Breast epithelium (tissue), 4 donors: Measurements from ENCODE around the gene GULP1. TPM values are rescaled to one million over a fixed set of nuclear protein-coding genes. Genes with fewer than 3 reads are reported as not detected.

ENCODE experiments used
- DNase-seq, 2 donors: peaks; one replicate each; pipeline ENCODE4 v3.0.0-alpha.2; 2019; ENCODE audit warnings: low spot score in 2 of 2
- H3K27ac ChIP-seq, 2 donors: fragments of 200-600 bp; sonication (generic) in 1 of 2; one replicate each; pipeline ENCODE4 v1.5.1; 2016 to 2019; ENCODE audit warnings: mild to moderate bottlenecking in 1 of 2
- H3K27me3 ChIP-seq, 2 donors: fragments of 200-600 bp; sonication (generic) in 1 of 2; one replicate each; pipeline versions ENCODE4 v1.5.1 to v1.6.0; 2017 to 2019; ENCODE audit warnings: control low read depth in 1 of 2, mild to moderate bottlenecking in 1 of 2
- H3K36me3 ChIP-seq: fragments of 200-600 bp; one replicate; pipeline ENCODE4 v1.5.1; 2019
- H3K4me1 ChIP-seq, 2 donors: fragments of 200-600 bp; sonication (generic); one replicate each; pipeline ENCODE4 v1.5.1; 2016 to 2019; ENCODE audit warnings: control low read depth in 1 of 2
- H3K4me3 ChIP-seq, 3 donors: fragments of 200-600 bp; sonication (generic); 1 replicate in 2 of 3; 2 replicates in 1 of 3; pipeline ENCODE4 v1.5.1; 2016 to 2019; ENCODE audit warnings: mild to moderate bottlenecking in 3 of 3, moderate library complexity in 2 of 3
- H3K9me3 ChIP-seq, 2 donors: fragments of 200-600 bp; sonication (generic) in 1 of 2; one replicate each; pipeline ENCODE4 v1.5.1; 2016 to 2019; ENCODE audit warnings: control low read depth in 1 of 2
- CTCF ChIP-seq, 3 donors: fragments of 450-650 bp; IDR thresholded peaks; one replicate each; pipeline ENCODE4 v1.5.1; 2016 to 2017; ENCODE audit warnings: antibody characterized with exemption in 3 of 3, mild to moderate bottlenecking in 3 of 3, moderate library complexity in 3 of 3
- POLR2A ChIP-seq: fragments of 450-650 bp; IDR thresholded peaks from one replicate; pipeline ENCODE4 v1.6.1; 2016; ENCODE audit warnings: antibody characterized with exemption, mild to moderate bottlenecking, moderate library complexity
- POLR2AphosphoS5 ChIP-seq, 3 donors: sonication (generic); formaldehyde crosslinking; IDR thresholded peaks; one replicate each; pipeline ENCODE4 v1.6.1; 2017; ENCODE audit warnings: antibody characterized with exemption in 3 of 3
- intact Hi-C: fragments of 100-400 bp; cut with DNase I; formaldehyde crosslinking; loops from one replicate; pipeline ENCODE4 v1.15.1; 2023; ENCODE audit warnings: low total_unique reads
- total RNA-seq, 3 donors: library from RNA; depleted of rRNA; stranded (reverse); fragments of >200 nt; gene quantifications; one replicate each; pipeline ENCODE4 v1.1.0, GENCODE V29; 2016

Gene GULP1
- total RNA-seq, 3 donors from 2014 or later = 16.5 to 47.9 (median 43.8) TPM

- no peaks in the 10 kb centered on the region for H3K9me3 ChIP-seq
- no peak overlapping the region for H3K27ac ChIP-seq
- no peaks in the 10 kb centered on the region for H3K4me1 ChIP-seq
- no peaks in the 10 kb centered on the region for H3K27me3 ChIP-seq
- H3K4me3 ChIP-seq = no peak overlapping the region
- no peaks in the 10 kb centered on the region for H3K36me3 ChIP-seq
- intact Hi-C loops = no loop called here
- TF ChIP-seq POLR2AphosphoS5 (IDR thresholded peaks at IDR 0.05) (no peak), CTCF (IDR thresholded peaks at IDR 0.05) (no peak), POLR2A (no peak)
- DNase-seq = no peak
Measured at GRCh38 chr2:188309364-188309763, 17.7 kb downstream of the GULP1 start.

- Histone ChIP-seq H3K27me3 (no peaks in the 10 kb centered on the region), H3K4me1 (no peaks in the 10 kb centered on the region), H3K4me3 (no peak overlapping the region), H3K36me3 (no peaks in the 10 kb centered on the region), H3K9me3 (no peaks in the 10 kb centered on the region), H3K27ac (no peak overlapping the region)
- no peak for DNase-seq
- intact Hi-C loops = no loop called here
- TF ChIP-seq CTCF (IDR thresholded peaks at IDR 0.05) = no peak
- no peak for TF ChIP-seq POLR2A
- TF ChIP-seq POLR2AphosphoS5 (IDR thresholded peaks at IDR 0.05) = no peak
Measured at GRCh38 chr2:188314314-188315054, 22.8 kb downstream of the GULP1 start.

- H3K4me1 ChIP-seq = no peaks in the 10 kb centered on the region
- intact Hi-C loops = no loop called here
- TF ChIP-seq POLR2AphosphoS5 (IDR thresholded peaks at IDR 0.05) = no peak
Measured at GRCh38 chr2:188315750-188316149, 24.1 kb downstream of the GULP1 start.

GRCh38 chr2:188316342-188316741 lies 24.7 kb downstream of the GULP1 start:
- Histone ChIP-seq H3K4me3 (no peak overlapping the region), H3K36me3 (no peaks in the 10 kb centered on the region), H3K9me3 (no peaks in the 10 kb centered on the region), H3K27me3 (no peaks in the 10 kb centered on the region), H3K4me1 (no peaks in the 10 kb centered on the region), H3K27ac (no peak overlapping the region)
- DNase-seq = no peak
- intact Hi-C loops = no loop called here
- TF ChIP-seq CTCF (IDR thresholded peaks at IDR 0.05) (no peak), POLR2A (no peak), POLR2AphosphoS5 (IDR thresholded peaks at IDR 0.05) (no peak)

More at GRCh38 chr2:188315750-188316149, 24.1 kb downstream of the GULP1 start:
- no peaks in the 10 kb centered on the region for H3K36me3 ChIP-seq
- no peak overlapping the region for H3K4me3 ChIP-seq
- no peak overlapping the region for H3K27ac ChIP-seq
- H3K27me3 ChIP-seq = no peaks in the 10 kb centered on the region
- DNase-seq = no peak
- H3K9me3 ChIP-seq = no peaks in the 10 kb centered on the region

GRCh38 chr2:188316791-188317423 lies 25.2 kb downstream of the GULP1 start:
- DNase-seq = no peak
- H3K9me3 ChIP-seq = no peaks in the 10 kb centered on the region
- no peaks in the 10 kb centered on the region for H3K27me3 ChIP-seq
- TF ChIP-seq POLR2AphosphoS5 (IDR thresholded peaks at IDR 0.05) = no peak
- H3K36me3 ChIP-seq = no peaks in the 10 kb centered on the region
- H3K27ac ChIP-seq = no peak overlapping the region
- no peak overlapping the region for H3K4me3 ChIP-seq
- intact Hi-C loops = no loop called here
- H3K4me1 ChIP-seq = no peaks in the 10 kb centered on the region

- intact Hi-C loops = no loop called here
Measured at GRCh38 chr2:188318161-188318749, 26.6 kb downstream of the GULP1 start.

More at GRCh38 chr2:188318161-188318749, 26.6 kb downstream of the GULP1 start:
- DNase-seq = no peak
- H3K9me3 ChIP-seq = no peaks in the 10 kb centered on the region
- H3K4me1 ChIP-seq = no peaks in the 10 kb centered on the region
- H3K27me3 ChIP-seq = no peaks in the 10 kb centered on the region
- no peaks in the 10 kb centered on the region for H3K36me3 ChIP-seq
- H3K4me3 ChIP-seq = no peak overlapping the region
- no peak overlapping the region for H3K27ac ChIP-seq
- no peak for TF ChIP-seq POLR2A
- no peak for TF ChIP-seq POLR2AphosphoS5 (IDR thresholded peaks at IDR 0.05)
- no peak for TF ChIP-seq CTCF (IDR thresholded peaks at IDR 0.05)
